Urinary bladder (tissue), 4 donors: ENCODE measurements around the gene NRDC. TPM values are rescaled to one million over a fixed set of nuclear protein-coding genes. Genes with fewer than 3 reads are reported as not detected.
A peak's percentile ranks its signal among the peaks of the same experiment; 100 is the strongest.
"Not testable (repeated sequence)": the region's sequence is repeated elsewhere in the genome, so short reads cannot be mapped to it uniquely, and the experiment has no call there.

Source experiments
- DNase-seq: peaks from one replicate; pipeline ENCODE4 v3.0.0-alpha.2; 2015; ENCODE audit errors: extremely low spot score
- H3K27ac ChIP-seq: one replicate; pipeline ENCODE4 v1.5.1; 2013; ENCODE audit warnings: low read depth, mild to moderate bottlenecking, moderate library complexity
- H3K36me3 ChIP-seq: one replicate; pipeline ENCODE4 v1.6.1; 2013; ENCODE audit warnings: mild to moderate bottlenecking, moderate library complexity; ENCODE audit not compliant: insufficient read depth
- H3K4me1 ChIP-seq: one replicate; pipeline ENCODE4 v1.6.1; 2013; ENCODE audit warnings: mild to moderate bottlenecking, moderate library complexity; ENCODE audit not compliant: insufficient read depth
- H3K4me3 ChIP-seq: one replicate; pipeline ENCODE4 v1.5.1; 2013; ENCODE audit warnings: low read depth, low read length
- WGBS: extraction: QIAGEN DNeasy Blood & Tissue Kit; methylation state at CpG from one replicate; pipeline ENCODE4 v1.1.7; 2013; 5-methylcytosine and 5-hydroxymethylcytosine counted together
- polyA plus RNA-seq: library from polyadenylated mRNA; stranded (reverse); fragments of 200-250 nt; gene quantifications from one replicate; pipeline ENCODE4 v1.2.3, GENCODE V29; 2013
- total RNA-seq: library from RNA; depleted of rRNA; stranded (reverse); fragments of >200 nt; gene quantifications from one replicate; pipeline ENCODE4 v1.2.3, GENCODE V29; 2014
- donor health status: healthy with polysubstance abuse.
- donor health status: healthy.

NRDC gene
- total and polyA plus RNA-seq, 2 donors = 62.3 to 108 TPM

DNA sequence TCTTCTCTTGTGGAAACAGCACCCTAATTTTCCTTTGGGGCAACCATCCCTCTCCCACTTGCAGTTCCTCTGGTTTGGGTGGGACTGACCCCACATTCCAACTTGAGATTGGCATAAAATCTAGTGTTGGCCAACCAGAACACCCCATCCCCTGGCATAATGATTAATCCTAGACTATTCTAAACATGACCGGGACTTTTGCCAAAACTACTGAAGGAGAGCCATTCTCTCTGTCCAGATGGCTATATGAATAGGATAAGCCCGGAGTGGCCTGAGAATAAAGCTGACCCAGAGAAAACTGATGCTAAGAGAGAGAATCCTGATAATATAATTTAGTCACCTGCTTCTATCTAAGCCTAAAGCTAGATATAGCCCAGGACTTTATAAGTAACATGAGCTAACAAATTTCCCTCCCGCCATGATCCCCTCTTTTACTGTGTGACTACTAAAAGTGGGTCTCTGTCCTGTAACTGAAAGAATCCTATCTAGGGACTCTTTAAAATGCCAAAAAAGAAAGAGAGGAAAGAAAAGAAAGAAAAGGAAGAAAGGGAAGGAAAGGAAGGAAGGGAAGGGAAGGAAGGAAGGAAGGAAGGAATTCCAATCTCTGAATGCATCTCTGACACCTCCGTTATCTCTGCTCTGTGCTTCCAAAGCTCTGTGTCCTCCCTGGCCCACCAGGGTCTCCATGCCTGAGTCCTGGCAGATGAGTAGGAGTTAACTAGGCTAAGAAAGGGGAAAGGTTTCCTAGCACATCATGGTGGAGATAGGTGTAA is 28.0 kb upstream of the NRDC start:
- no peaks in the 10 kb centered on the region for H3K36me3 ChIP-seq
- H3K4me1 ChIP-seq = no peaks in the 10 kb centered on the region
- no peak overlapping the region for H3K27ac ChIP-seq
- H3K4me3 ChIP-seq = no peak overlapping the region
- WGBS = 55% methylated on average over 4 of the region's 4 CpGs
- no peak for DNase-seq

DNA sequence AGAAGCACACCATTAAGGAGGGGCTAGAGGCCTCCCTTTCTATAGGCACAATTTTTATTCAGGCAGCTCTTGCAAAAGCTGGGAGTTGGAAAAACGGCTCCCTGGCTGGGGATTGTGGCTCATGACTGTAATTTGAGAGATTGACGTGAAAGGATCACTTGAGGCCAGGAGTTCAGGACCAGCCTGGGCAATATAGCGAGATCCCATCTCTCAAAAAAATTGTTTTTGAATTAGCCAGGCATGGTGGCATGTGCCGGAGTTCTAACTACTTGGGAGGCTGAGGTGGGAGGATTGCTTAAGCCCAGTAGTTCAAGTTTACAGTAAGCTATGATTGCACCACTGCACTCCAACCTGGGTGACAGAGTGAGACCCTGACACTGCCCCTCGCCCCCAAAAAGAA is 23.9 kb upstream of the NRDC start:
- no peak for DNase-seq
- Histone ChIP-seq H3K4me1 (no peaks in the 10 kb centered on the region), H3K36me3 (no peaks in the 10 kb centered on the region), H3K27ac (no peak overlapping the region), H3K4me3 (no peak overlapping the region)
- WGBS = 77% methylated on average over 5 of the region's 5 CpGs

DNA sequence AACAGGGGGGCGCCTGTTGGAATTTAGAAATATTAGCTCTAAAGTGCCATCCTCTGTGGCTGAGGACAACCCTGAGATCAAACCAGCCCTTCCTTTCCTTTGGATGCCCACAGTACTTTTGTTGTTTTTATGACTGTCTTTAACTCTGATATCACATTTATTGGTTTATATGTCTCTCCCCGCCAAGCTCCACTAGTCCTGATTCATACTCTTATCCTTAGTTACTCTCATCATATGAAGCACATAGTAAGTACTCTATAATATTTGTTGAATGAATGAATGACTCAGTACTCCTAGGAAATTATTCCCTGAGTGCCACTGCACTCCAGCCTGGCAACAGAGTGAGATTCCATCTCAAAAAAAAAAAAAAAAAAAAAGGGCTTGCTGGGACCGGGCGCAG is 22.6 kb upstream of the NRDC start:
- WGBS = 93% methylated on average over 4 of the region's 4 CpGs

DNA sequence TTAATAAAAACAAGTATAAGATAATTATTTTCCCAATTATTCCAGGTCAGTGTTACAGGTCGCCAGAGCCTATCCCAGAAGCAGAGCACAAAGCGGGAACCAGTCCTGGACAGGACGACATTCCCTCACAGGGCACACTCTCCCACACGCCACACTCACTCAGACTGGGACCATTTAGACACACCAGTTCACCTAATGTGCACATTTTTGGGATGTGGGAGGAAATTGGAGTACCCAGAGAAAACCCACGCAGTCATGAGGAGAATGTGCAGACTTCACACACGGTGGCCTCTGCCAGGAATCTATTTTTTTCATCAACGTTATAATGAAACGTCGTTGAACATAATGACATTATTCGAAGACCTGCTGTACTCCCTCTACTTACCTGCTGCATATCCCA is 20.5 kb upstream of the NRDC start:
- no peak for DNase-seq

More for the DNA sequence above, 22.6 kb upstream of the NRDC start:
- Histone ChIP-seq H3K4me1 (no peaks in the 10 kb centered on the region), H3K36me3 (no peaks in the 10 kb centered on the region), H3K4me3 (no peak overlapping the region), H3K27ac (no peak overlapping the region)
- no peak for DNase-seq

DNA sequence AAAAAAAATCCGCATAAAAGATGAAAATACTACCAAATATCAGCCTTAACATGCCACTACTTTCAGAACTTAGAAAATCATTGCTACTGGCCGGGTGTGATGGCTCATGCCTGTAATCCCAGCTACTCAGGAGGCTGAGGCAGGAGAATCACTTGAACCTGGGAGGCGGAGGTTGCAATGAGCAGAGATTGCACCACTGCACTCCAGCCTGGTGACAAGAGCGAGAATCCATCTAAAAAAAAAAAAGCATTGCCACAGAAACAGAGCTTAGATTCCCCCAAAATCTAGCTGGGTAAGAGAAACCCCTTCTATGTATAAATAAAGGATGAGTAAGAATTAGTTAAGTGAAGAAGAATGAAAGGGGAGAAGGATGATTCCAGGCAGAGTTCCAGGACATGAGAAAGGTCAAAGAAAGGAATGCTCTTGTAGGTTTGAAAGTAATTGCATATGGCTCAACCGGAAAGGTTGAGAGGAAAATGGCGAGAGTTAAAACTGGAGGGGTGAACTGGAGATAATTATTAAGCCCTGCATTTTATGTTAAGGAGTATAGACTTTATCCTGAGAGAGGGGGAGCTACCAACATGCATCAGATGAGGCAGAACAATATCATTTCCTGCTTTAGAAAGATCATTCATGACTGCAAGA is 19.7 kb upstream of the NRDC start:
- 64% methylated on average over 6 of the region's 6 CpGs for WGBS

More for the DNA sequence above, 20.5 kb upstream of the NRDC start:
- Histone ChIP-seq H3K4me3 (no peak overlapping the region), H3K4me1 (no peaks in the 10 kb centered on the region), H3K36me3 (no peaks in the 10 kb centered on the region), H3K27ac (no peak overlapping the region)
- WGBS = 79% methylated on average over 10 of the region's 10 CpGs

DNA sequence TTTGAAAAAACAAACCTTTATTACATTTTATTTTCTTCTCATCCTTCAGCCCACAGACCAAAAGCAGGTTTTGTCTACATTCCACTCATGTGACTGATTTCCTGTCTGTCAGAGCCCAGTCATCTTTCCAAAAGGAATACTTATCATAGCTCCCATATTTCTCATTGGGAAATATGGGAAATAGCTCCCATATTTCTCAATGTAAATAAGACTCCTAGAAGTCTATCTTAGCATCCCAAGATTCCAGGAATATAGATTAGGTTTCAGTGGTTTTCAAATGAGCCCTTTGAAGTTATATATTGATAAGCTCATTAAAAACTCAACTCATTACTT is 19.1 kb upstream of the NRDC start:
- DNase-seq = no peak
- H3K36me3 ChIP-seq = no peaks in the 10 kb centered on the region
- H3K4me1 ChIP-seq = no peaks in the 10 kb centered on the region
- H3K27ac ChIP-seq = no peak overlapping the region
- no peak overlapping the region for H3K4me3 ChIP-seq

More for the DNA sequence above, 19.7 kb upstream of the NRDC start:
- Histone ChIP-seq H3K4me1 (no peaks in the 10 kb centered on the region), H3K4me3 (no peak overlapping the region), H3K27ac (no peak overlapping the region), H3K36me3 (no peaks in the 10 kb centered on the region)
- DNase-seq = no peak

DNA sequence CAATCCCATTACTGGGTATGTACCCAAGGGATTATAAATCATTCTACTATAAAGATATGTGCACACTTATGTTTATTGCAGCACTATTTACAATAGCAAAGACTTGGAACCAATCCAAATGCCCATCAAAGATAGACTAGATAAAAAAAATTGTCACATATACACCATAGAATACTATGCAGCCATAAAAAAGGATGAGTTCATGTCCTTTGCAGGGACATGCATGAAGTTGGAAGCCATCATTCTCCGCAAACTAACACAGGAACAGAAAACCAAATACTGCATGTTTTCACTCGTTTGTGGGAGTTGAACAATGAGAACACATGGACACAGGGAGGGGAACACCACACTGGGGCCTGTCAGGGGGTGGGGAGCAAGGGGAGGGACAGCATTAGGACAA is 16.2 kb upstream of the NRDC start:
- WGBS = 74% methylated on average over 2 of the region's 2 CpGs
- H3K4me1 ChIP-seq, H3K36me3 ChIP-seq, DNase-seq, H3K27ac ChIP-seq, H3K4me3 ChIP-seq: not testable (repeated sequence)

DNA sequence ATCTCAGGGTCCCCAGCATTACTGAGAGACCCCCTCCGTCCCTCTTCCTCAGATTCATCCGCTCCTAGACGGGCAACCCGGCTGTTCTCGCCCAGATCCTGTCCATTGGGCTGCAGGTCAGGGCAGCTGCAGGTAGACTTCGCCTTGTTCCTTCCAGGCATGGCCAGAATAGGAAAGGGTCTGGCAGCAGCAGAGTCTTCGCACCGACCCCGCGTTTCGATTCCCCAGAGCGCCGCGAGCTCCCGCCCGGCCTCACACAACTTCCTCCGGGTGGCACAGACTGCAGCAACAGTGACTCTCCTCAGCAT is 265 bp downstream of the NRDC start:
- Histone ChIP-seq H3K27ac (peak overlapping the region; percentile 94), H3K4me1 (peaks cover 1% of the 10 kb centered on the region), H3K36me3 (no peaks in the 10 kb centered on the region), H3K4me3 (peak overlapping the region; percentile 76)
- WGBS = under 1% methylated on average over 17 of the region's 17 CpGs
- DNase-seq = peak; percentile 2

DNA sequence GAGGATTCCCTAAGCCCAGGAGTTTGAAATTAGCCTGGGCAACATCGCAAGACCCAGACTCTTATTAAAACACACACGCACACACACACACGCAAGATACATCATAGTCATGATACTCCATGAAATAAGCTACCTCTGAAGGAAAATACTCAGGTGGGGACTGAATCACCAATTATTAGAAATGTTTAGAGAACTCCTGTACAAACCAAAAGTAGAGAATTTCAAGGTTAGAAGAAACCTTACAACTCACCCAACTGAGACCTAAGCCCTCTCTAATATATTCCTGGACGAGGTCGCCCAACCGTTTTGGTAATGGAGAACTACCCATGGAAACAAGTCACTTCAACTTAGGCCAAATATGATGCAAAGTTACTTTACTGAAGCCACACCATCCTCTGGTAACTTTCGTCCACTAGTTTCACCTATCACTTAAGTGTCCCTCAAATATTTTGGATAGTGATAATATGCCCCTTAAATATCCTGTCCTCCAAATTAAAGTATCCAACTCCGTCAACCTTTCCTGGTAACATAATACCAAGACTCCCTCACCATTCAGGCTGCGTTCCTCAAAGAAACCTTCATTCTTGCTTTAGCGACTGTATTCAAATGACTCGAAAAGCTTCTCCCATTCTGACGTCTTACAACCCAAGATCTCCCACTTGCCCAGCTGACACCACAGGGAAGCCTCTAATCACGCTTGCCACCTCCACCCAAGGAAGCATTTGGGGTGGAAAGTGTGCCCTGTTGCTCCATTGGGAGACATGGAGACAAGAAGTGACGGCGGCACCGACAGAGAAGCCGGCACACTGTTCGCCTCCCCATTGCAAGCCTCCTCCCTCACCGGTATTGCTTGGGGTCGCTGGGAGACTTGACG is 856 bp downstream of the NRDC start:
- Histone ChIP-seq H3K27ac (peak overlapping the region; percentile 94), H3K4me3 (peak overlapping the region; percentile 76), H3K36me3 (no peaks in the 10 kb centered on the region), H3K4me1 (peaks cover 1% of the 10 kb centered on the region)
- WGBS = 12% methylated on average over 21 of the region's 21 CpGs
- DNase-seq = peak; percentile 3

DNA sequence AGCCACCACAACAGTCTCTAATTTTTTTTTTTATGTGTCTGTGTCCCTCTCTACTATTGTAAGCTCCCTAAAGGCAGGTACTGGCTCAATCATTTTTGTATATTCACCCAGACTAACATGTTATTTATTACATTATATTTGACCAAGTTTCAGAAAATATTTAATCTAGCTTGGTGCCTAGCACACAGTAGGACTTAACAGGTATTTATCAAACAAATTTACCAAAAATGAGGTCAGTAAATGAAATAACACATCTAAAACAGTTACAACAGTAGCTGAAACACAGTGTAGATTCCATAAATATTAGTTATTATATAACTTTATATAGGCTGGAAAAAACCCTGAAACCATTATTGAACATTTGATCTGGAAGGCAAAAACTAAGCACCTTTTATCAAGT is 2.7 kb downstream of the NRDC start:
- no peak overlapping the region for H3K27ac ChIP-seq
- H3K4me1 ChIP-seq = peaks cover 1% of the 10 kb centered on the region
- H3K36me3 ChIP-seq = no peaks in the 10 kb centered on the region
- DNase-seq = no peak
- H3K4me3 ChIP-seq = no peak overlapping the region

DNA sequence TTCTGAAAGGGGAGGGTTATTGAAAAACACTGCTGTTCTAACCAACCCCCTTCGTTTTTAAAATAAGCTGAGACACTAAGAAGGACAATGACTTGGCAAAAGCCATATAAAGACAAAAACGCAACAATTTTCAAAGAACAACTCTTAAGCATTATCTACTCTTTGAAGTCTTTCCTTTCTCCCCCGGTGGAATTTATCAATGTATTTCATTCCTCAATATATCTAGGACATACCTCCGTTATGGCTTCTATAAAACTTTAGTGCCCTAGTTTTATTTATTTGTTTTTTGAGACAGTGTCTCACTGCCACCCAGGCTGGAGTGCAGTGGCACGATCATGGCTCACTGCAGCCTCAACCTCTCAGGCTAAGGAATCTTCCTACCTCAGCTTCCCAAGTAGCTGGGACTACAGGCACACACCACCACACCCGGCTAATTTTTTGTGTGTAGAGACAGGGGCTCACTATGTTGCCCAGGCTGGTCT is 3.2 kb downstream of the NRDC start:
- DNase-seq = no peak
- Histone ChIP-seq H3K27ac (no peak overlapping the region), H3K4me3 (no peak overlapping the region), H3K36me3 (no peaks in the 10 kb centered on the region), H3K4me1 (peaks cover 1% of the 10 kb centered on the region)
- WGBS = 74% methylated on average over 6 of the region's 6 CpGs

DNA sequence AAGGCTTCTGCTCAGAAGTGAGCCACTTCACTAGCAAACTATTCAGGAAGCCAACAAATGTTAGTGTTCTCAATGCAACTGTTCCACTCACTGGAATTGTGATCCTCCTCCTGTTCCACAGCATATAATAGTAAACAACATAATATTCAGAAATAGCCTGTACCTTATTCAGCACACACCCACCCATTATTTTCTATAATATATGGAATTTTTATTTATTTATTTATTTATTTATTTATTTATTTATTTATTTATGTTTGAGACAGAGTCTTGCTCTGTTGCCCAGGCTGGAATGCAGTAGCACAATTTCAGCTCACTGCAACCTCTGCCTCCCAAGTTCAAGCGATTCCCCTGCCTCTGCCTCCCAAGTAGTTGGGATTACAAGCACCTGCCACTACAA is 5.3 kb downstream of the NRDC start:
- DNase-seq, H3K4me3 ChIP-seq, H3K27ac ChIP-seq, H3K4me1 ChIP-seq, H3K36me3 ChIP-seq: not testable (repeated sequence)
- WGBS = 100% methylated on average over 1 of the region's 1 CpG

DNA sequence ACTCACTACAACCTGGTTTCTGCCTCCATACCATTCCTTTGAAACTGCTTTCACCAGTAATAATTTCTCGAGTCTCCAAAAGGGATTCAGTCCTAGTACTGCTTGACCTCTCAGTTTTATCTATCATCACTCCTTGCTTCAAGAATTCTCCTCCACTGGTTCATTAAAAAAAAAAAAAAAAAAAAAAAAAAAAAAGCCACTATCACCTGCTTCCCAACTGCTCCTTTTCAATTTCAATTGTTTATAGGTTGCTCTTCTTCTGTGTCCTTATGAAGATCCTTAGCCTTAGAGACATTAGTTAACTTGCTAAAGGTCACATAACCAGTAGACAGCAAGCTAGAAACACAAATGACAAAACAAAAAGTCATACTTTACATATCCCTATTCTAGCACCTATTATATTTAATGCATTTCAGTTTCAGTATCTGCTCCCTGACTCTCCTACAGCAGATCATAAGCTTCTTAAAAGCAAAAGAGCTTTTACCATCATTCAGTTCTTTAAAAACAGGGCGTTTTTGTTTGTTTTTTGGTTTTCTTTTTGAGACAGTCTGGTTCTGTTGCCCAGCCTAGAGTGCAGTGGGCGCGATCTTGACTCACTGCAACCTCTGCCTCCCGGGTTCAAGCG is 7.1 kb downstream of the NRDC start:
- WGBS = 97% methylated on average over 6 of the region's 6 CpGs
- Histone ChIP-seq H3K4me1 (no peaks in the 10 kb centered on the region), H3K27ac (no peak overlapping the region), H3K36me3 (no peaks in the 10 kb centered on the region), H3K4me3 (no peak overlapping the region)
- no peak for DNase-seq
